GM12878 (cell line): Measurements from ENCODE around the gene TRABD2B.

ENCODE experiments used
- BRCA1 ChIP-seq: IDR thresholded peaks from 2 replicates; pipeline ENCODE4 v1.6.1; 2011; ENCODE audit warnings: low read depth, low read length, improper control_type of control experiment
- CTCF ChIP-seq, 3 experiments: IDR thresholded peaks in 2 of 3; conservative IDR thresholded peaks in 1 of 3; 2 replicates each; pipeline ENCODE4 v1.5.1; 2011; ENCODE audit warnings: low read depth in 3 of 3, low read length in 3 of 3, mild to moderate bottlenecking in 3 of 3, control low read depth in 2 of 3, moderate library complexity in 2 of 3, inconsistent platforms in 1 of 3, mixed read lengths in 1 of 3; ENCODE audit not compliant: control insufficient read depth in 2 of 3, insufficient read depth in 1 of 3; ENCODE audit errors: extremely low read depth in 1 of 3
- CUX1 ChIP-seq: IDR thresholded peaks from 2 replicates; pipeline ENCODE4 v1.6.1; 2012; ENCODE audit warnings: improper control_type of control experiment, low read depth, low read length; ENCODE audit not compliant: insufficient replicate concordance
- EP300 ChIP-seq, 2 experiments: fragments of 150-350 bp in 1 of 2; IDR thresholded peaks; 2 replicates each; pipeline ENCODE4 v1.6.1; 2011 to 2012; ENCODE audit warnings: low read depth in 2 of 2, low read length in 2 of 2, borderline replicate concordance in 1 of 2, improper control_type of control experiment in 1 of 2, inconsistent platforms in 1 of 2; ENCODE audit not compliant: control insufficient read depth in 1 of 2
- ETV6 ChIP-seq, 2 experiments: fragments of 450-650 bp in 1 of 2; IDR thresholded peaks in 1 of 2; conservative IDR thresholded peaks in 1 of 2; 2 replicates each; pipeline ENCODE4 v1.6.1; 2014; ENCODE audit warnings: antibody characterized with exemption in 1 of 2, borderline replicate concordance in 1 of 2, low read depth in 1 of 2, mild to moderate bottlenecking in 1 of 2, moderate library complexity in 1 of 2
- MXI1 ChIP-seq: fragments of 150-350 bp; IDR thresholded peaks from 2 replicates; pipeline ENCODE4 v1.6.1; 2011; ENCODE audit warnings: low read depth, mild to moderate bottlenecking, inconsistent platforms, low read length, improper control_type of control experiment
- TAF1 ChIP-seq: IDR thresholded peaks from 2 replicates; pipeline ENCODE4 v1.6.1; 2011; ENCODE audit warnings: mild to moderate bottlenecking, low read depth, low read length, borderline replicate concordance
- YY1 ChIP-seq: IDR thresholded peaks from 2 replicates; pipeline ENCODE4 v1.6.1; 2011; ENCODE audit warnings: low read depth, mild to moderate bottlenecking, low read length

GRCh38 chr1:47828978-47829377 is 168.2 kb downstream of the TRABD2B start:
- TF ChIP-seq CTCF (IDR thresholded peaks at IDR 0.05 in 2 of 3, conservative IDR thresholded peaks at IDR 0.05 in 1 of 3; ENCODE audit: control insufficient read depth in 2 of 3, extremely low read depth in 1 of 3, insufficient read depth in 1 of 3, low read depth in 3 of 3, low read length in 3 of 3) (no peak), EP300 (IDR thresholded peaks at IDR 0.05; ENCODE audit: borderline replicate concordance in 1 of 2, control insufficient read depth in 1 of 2, low read depth in 2 of 2, low read length in 2 of 2) (no peak), BRCA1 (no peak), YY1 (no peak), CUX1 (no peak), ETV6 (conservative IDR thresholded peaks at IDR 0.05 in 1 of 2, IDR thresholded peaks at IDR 0.05 in 1 of 2; ENCODE audit: borderline replicate concordance in 1 of 2, low read depth in 1 of 2) (no peak), MXI1 (no peak), TAF1 (no peak)
